HepG2 (cell line): ENCODE data around the gene THOC1. TPM values are rescaled to one million over a fixed set of nuclear protein-coding genes. Genes with fewer than 3 reads are reported as not detected.

Source experiments
- ATAC-seq: fragments of 200-7000 bp; cut with Tn5 transposase; 3 replicates; pipeline ENCODE4 v1.9.1; 2020; ENCODE audit warnings: mild to moderate bottlenecking, moderate library complexity
- BruUV-seq: library from RNA; stranded (reverse); fragments of 400-500 nt; replicated peaks from 2 replicates; lab custom pipeline; 2021; lab: Mats Ljungman, UMichigan
- CTCF ChIA-PET: fragments of 300-600 bp; formaldehyde crosslinking; extraction: SDS; loops from one replicate; lab custom pipeline; 2021; ENCODE audit warnings: low total read pairs, inconsistent platforms, low intra/inter-chr PET ratio; lab: Yijun Ruan, JAX
- POLR2A ChIA-PET: fragments of 350-600 bp; sonication (Branson Sonifier 250); formaldehyde crosslinking; loops from one replicate; lab custom pipeline; 2020; ENCODE audit warnings: antibody characterized with exemption, inconsistent platforms; lab: Yijun Ruan, JAX
- DNase-seq: peaks from one replicate; pipeline ENCODE4 v3.0.0-alpha.2; 2015; ENCODE audit warnings: low spot score
- FAIRE-seq: peaks from 3 replicates; lab custom pipeline; 2011; peaks lifted over from hg19 to GRCh38; lab: Jason Lieb, UNC
- H2AFZ ChIP-seq: one replicate; pipeline ENCODE4 v1.6.1; 2011; ENCODE audit warnings: low read length, inconsistent platforms
- H3K27ac ChIP-seq: fragments of 300-600 bp; 3 replicates; pipeline ENCODE4 v1.8.0; 2011; ENCODE audit warnings: mixed run types, mild to moderate bottlenecking, mixed read lengths, low read length, inconsistent platforms; ENCODE audit not compliant: insufficient read depth; ENCODE audit errors: extremely low read length
- H3K27me3 ChIP-seq, 2 experiments: fragments of 200-600 bp in 1 of 2; 2 replicates in 1 of 2; 3 replicates in 1 of 2; pipeline versions ENCODE4 v1.6.0 to v1.8.0; 2011; ENCODE audit warnings: low read length in 2 of 2, mild to moderate bottlenecking in 2 of 2, moderate library complexity in 2 of 2, inconsistent platforms in 1 of 2; ENCODE audit not compliant: insufficient read depth in 2 of 2, control insufficient read depth in 1 of 2
- H3K36me3 ChIP-seq, 2 experiments: fragments of 200-600 bp in 1 of 2; replicated peaks in 1 of 2; 2 replicates in 1 of 2; 3 replicates in 1 of 2; pipeline versions ENCODE4 v1.5.1 to v1.8.0; 2011; ENCODE audit warnings: low read length in 2 of 2, inconsistent platforms in 1 of 2; ENCODE audit not compliant: insufficient read depth in 2 of 2, control insufficient read depth in 1 of 2
- H3K4me1 ChIP-seq: 2 replicates; pipeline ENCODE4 v1.5.1; 2012; ENCODE audit warnings: low read length, inconsistent platforms; ENCODE audit not compliant: insufficient read depth
- H3K4me2 ChIP-seq: 2 replicates; pipeline ENCODE4 v1.6.0; 2011; ENCODE audit warnings: low read depth, low read length, inconsistent platforms
- H3K4me3 ChIP-seq, 3 experiments: fragments of 200-600 bp in 1 of 3; sonication (generic), shearing (Covaris generic) in 1 of 3; replicated peaks in 1 of 3; 2 replicates each; pipeline ENCODE4 v1.5.1; 2011 to 2016; ENCODE audit warnings: low read length in 3 of 3, inconsistent platforms in 2 of 3, low read depth in 2 of 3, mild to moderate bottlenecking in 2 of 3, control low read depth in 1 of 3, mixed read lengths in 1 of 3; ENCODE audit not compliant: insufficient read depth in 1 of 3
- H3K79me2 ChIP-seq: one replicate; pipeline ENCODE4 v1.6.1; 2011; ENCODE audit warnings: low read length, inconsistent platforms; ENCODE audit not compliant: insufficient read depth
- H3K9ac ChIP-seq: 2 replicates; pipeline ENCODE4 v1.6.0; 2011; ENCODE audit warnings: mild to moderate bottlenecking, low read depth, low read length, inconsistent platforms; ENCODE audit not compliant: insufficient read depth
- H3K9me3 ChIP-seq: 2 replicates; pipeline ENCODE4 v1.5.1; 2012; ENCODE audit warnings: mild to moderate bottlenecking, low read length
- H4K20me1 ChIP-seq: 2 replicates; pipeline ENCODE4 v1.6.0; 2011; ENCODE audit warnings: inconsistent platforms, mild to moderate bottlenecking, low read length, moderate library complexity; ENCODE audit not compliant: insufficient read depth
- HNF4A ChIP-seq: sonication (generic); formaldehyde crosslinking; IDR thresholded peaks from 2 replicates; pipeline ENCODE4 v1.4.0; 2020; ENCODE audit warnings: missing genetic modification reagents
- SAP130 ChIP-seq: IDR thresholded peaks from 2 replicates; pipeline ENCODE4 v1.6.1; 2016; ENCODE audit warnings: low read depth
- SMC3 ChIP-seq: IDR thresholded peaks from 2 replicates; pipeline ENCODE4 v1.6.1; 2011; ENCODE audit warnings: low read length, improper control_type of control experiment
- ZNF205 ChIP-seq: IDR thresholded peaks from 2 replicates; pipeline ENCODE4 v1.6.1; 2018; ENCODE audit warnings: missing biosample characterization, missing genetic modification reagents
- ZNF234 ChIP-seq: sonication (generic); formaldehyde crosslinking; conservative IDR thresholded peaks from 2 replicates; pipeline ENCODE4 v1.5.1; 2020; ENCODE audit warnings: mild to moderate bottlenecking, missing genetic modification reagents
- ZNF652 ChIP-seq: IDR thresholded peaks from 2 replicates; pipeline ENCODE4 v1.6.1; 2016; ENCODE audit warnings: low read depth, borderline replicate concordance
- WGBS: methylation state at CpG from one replicate; pipeline ENCODE4 v1.1.6; 2017; ENCODE audit warnings: low lambda C conversion rate; 5-methylcytosine and 5-hydroxymethylcytosine counted together
- in situ Hi-C: cut with HindIII; loops from 2 replicates; pipeline ENCODE4 v1.10.0; 2017; ENCODE audit warnings: low pct_unique_long_range_greater_than_20kb; ENCODE audit not compliant: extremely low pct_ligation_motif_present
- intact Hi-C: fragments of 100-400 bp; cut with micrococcal nuclease; formaldehyde crosslinking; loops from one replicate; pipeline ENCODE4 v1.10.0; 2022; ENCODE audit not compliant: unreplicated experiment
- polyA plus RNA-seq, 8 experiments: library from polyadenylated mRNA; depleted of rRNA in 3 of 8; stranded (reverse) in 7 of 8; unstranded in 1 of 8; fragments of >200 nt; fragmentation: Illumina TruSeq in 4 of 8; extraction: Trizol in 4 of 8; gene quantifications; 2 replicates each; pipeline versions ENCODE4 v1.2.1 to v1.2.3, GENCODE V29; 2011 to 2016; ENCODE audit warnings: low read depth in 4 of 8, missing spikeins in 1 of 8, mixed read lengths in 1 of 8; ENCODE audit not compliant: insufficient read depth in 1 of 8
- total RNA-seq, 5 experiments: library from RNA; depleted of rRNA; stranded (reverse); fragments of >200 nt; fragmentation: Illumina TruSeq; extraction: Trizol; gene quantifications; 2 replicates each; pipeline ENCODE4 v1.2.3, GENCODE V29; 2016; ENCODE audit warnings: low read depth in 1 of 5
- TF ChIP-seq, protein P1 (sequence below): sonication (generic); formaldehyde crosslinking; IDR thresholded peaks from 2 replicates; pipeline ENCODE4 v1.4.0; 2020; ENCODE audit warnings: mild to moderate bottlenecking, missing genetic modification reagents, borderline replicate concordance
- TF ChIP-seq, protein P2 (sequence below): sonication (generic); formaldehyde crosslinking; IDR thresholded peaks from 2 replicates; pipeline ENCODE4 v1.5.1; 2020; ENCODE audit warnings: missing genetic modification reagents, mild to moderate bottlenecking, borderline replicate concordance
- TF ChIP-seq, protein P3 (sequence below): sonication (generic); formaldehyde crosslinking; IDR thresholded peaks from 2 replicates; pipeline ENCODE4 v1.4.0; 2020; ENCODE audit warnings: missing genetic modification reagents

THOC1 gene
- total and polyA plus RNA-seq, 2 of the 13 experiments (the other 11 are each of a cell fraction or from before 2014, with no cell fraction given): 40.6 to 56.7 TPM

DNA sequence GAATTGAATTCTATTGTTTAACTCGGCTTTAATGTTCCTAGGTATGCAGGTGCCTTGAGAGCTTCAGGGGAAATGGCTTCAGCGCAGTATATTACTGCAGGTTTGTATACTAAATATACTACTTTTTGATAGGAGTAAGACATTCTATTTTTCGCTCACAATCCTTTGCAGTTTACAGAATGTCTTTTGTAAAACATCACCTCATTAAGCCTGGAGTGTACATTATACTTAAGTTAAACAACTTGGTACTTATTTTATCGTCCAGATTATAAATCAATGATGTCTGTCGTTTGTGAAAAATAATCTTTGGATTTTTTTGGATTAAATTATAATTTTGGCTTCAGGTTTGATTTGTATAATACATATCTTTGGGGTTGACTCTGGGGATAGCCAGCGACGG lies 75.0 kb downstream of the THOC1 start (continued):
- TF ChIP-seq, protein P1, sequence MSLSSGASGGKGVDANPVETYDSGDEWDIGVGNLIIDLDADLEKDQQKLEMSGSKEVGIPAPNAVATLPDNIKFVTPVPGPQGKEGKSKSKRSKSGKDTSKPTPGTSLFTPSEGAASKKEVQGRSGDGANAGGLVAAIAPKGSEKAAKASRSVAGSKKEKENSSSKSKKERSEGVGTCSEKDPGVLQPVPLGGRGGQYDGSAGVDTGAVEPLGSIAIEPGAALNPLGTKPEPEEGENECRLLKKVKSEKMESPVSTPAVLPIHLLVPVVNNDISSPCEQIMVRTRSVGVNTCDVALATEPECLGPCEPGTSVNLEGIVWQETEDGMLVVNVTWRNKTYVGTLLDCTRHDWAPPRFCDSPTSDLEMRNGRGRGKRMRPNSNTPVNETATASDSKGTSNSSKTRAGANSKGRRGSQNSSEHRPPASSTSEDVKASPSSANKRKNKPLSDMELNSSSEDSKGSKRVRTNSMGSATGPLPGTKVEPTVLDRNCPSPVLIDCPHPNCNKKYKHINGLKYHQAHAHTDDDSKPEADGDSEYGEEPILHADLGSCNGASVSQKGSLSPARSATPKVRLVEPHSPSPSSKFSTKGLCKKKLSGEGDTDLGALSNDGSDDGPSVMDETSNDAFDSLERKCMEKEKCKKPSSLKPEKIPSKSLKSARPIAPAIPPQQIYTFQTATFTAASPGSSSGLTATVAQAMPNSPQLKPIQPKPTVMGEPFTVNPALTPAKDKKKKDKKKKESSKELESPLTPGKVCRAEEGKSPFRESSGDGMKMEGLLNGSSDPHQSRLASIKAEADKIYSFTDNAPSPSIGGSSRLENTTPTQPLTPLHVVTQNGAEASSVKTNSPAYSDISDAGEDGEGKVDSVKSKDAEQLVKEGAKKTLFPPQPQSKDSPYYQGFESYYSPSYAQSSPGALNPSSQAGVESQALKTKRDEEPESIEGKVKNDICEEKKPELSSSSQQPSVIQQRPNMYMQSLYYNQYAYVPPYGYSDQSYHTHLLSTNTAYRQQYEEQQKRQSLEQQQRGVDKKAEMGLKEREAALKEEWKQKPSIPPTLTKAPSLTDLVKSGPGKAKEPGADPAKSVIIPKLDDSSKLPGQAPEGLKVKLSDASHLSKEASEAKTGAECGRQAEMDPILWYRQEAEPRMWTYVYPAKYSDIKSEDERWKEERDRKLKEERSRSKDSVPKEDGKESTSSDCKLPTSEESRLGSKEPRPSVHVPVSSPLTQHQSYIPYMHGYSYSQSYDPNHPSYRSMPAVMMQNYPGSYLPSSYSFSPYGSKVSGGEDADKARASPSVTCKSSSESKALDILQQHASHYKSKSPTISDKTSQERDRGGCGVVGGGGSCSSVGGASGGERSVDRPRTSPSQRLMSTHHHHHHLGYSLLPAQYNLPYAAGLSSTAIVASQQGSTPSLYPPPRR (CRISPR knock-in tag): no peak
- TF ChIP-seq, protein P2, sequence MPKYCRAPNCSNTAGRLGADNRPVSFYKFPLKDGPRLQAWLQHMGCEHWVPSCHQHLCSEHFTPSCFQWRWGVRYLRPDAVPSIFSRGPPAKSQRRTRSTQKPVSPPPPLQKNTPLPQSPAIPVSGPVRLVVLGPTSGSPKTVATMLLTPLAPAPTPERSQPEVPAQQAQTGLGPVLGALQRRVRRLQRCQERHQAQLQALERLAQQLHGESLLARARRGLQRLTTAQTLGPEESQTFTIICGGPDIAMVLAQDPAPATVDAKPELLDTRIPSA: no peak
- TF ChIP-seq SAP130 (CRISPR knock-in tag) (no peak), ZNF205 (CRISPR knock-in tag) (no peak)

DNA sequence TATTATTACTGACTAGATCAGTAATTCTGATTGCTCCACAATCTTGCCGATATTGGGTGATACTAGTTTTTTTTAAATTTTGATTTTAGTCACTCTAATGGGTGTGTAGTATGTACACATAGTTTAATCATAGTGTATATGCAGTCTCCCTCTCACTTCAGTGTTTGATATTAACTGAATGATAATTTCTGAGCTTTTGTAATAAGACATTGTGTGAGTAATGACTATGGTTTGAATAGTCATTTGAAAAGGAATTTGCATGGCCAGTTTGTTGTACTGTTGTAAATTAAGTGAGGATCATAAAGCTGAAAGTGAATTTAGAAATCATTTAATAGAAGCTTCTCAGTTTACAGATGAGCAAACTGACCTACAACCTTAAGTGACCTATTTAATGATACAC lies 76.1 kb downstream of the THOC1 start:
- Histone ChIP-seq H3K27me3 (no peaks in the 10 kb centered on the region), H4K20me1 (peaks cover 25% of the 10 kb centered on the region), H3K4me2 (no peak overlapping the region), H3K79me2 (peaks cover 37% of the 10 kb centered on the region), H3K9me3 (no peaks in the 10 kb centered on the region), H3K27ac (no peak overlapping the region), H3K9ac (no peak overlapping the region), H3K4me1 (peaks cover 31% of the 10 kb centered on the region), H3K36me3 (peaks cover 4 to 15% of the 10 kb centered on the region in 2 experiments), H2AFZ (no peak overlapping the region)
- FAIRE-seq (no peak), ATAC-seq (no peak), DNase-seq (no peak)
- ChIA-PET CTCF (no interaction called here), POLR2A (no interaction called here)
- WGBS: 96% methylated on average over 1 of the region's 1 CpG
- intact Hi-C loops: no loop called here
- BruUV-seq: no TSS peak
- in situ Hi-C loops: no loop called here
- TF ChIP-seq HNF4A (CRISPR knock-in tag): no peak
- no peak for TF ChIP-seq ZNF652 (CRISPR knock-in tag)
- TF ChIP-seq ZNF234 (CRISPR knock-in tag): no peak
- no peak for TF ChIP-seq SMC3
- TF ChIP-seq, protein P3, sequence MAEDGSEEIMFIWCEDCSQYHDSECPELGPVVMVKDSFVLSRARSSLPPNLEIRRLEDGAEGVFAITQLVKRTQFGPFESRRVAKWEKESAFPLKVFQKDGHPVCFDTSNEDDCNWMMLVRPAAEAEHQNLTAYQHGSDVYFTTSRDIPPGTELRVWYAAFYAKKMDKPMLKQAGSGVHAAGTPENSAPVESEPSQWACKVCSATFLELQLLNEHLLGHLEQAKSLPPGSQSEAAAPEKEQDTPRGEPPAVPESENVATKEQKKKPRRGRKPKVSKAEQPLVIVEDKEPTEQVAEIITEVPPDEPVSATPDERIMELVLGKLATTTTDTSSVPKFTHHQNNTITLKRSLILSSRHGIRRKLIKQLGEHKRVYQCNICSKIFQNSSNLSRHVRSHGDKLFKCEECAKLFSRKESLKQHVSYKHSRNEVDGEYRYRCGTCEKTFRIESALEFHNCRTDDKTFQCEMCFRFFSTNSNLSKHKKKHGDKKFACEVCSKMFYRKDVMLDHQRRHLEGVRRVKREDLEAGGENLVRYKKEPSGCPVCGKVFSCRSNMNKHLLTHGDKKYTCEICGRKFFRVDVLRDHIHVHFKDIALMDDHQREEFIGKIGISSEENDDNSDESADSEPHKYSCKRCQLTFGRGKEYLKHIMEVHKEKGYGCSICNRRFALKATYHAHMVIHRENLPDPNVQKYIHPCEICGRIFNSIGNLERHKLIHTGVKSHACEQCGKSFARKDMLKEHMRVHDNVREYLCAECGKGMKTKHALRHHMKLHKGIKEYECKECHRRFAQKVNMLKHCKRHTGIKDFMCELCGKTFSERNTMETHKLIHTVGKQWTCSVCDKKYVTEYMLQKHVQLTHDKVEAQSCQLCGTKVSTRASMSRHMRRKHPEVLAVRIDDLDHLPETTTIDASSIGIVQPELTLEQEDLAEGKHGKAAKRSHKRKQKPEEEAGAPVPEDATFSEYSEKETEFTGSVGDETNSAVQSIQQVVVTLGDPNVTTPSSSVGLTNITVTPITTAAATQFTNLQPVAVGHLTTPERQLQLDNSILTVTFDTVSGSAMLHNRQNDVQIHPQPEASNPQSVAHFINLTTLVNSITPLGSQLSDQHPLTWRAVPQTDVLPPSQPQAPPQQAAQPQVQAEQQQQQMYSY (CRISPR knock-in tag): no peak
- TF ChIP-seq, all 625 proteins: peak for 0
- no peak overlapping the region for H3K4me3 ChIP-seq
